ENCODE results near the gene SCCPDH.

DNA sequence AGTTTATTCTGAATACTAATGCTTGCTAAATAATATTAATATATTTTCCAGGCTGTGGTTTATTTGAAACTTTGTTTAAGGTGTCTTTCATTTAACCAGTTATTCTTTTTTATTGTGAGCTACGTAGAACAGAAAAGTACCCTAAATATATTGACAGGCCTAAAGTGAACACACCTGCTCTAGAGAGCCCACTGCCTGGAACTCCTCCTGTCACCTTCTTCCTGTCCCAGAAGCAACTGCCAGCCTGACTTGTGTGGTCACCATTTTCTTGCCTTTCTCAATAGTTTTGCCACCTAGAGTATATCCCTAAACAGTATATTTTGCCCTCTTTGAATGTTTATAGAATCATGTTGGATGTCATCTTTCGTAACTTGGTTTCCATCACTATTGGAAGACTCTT lies 48.5 kb downstream of the SCCPDH start:
- TF ChIP-seq ZBTB7A (tag by site-specific recombination; IDR thresholded peaks at IDR 0.05; ENCODE audit: low read depth) (no peak), PRDM10 (tag by site-specific recombination; IDR thresholded peaks at IDR 0.05) (no peak), ZBTB26 (tag by site-specific recombination; optimal IDR thresholded peaks at IDR 0.05) (no peak), GLIS2 (tag by site-specific recombination; IDR thresholded peaks at IDR 0.05) (no peak), ZNF239 (tag by site-specific recombination; IDR thresholded peaks at IDR 0.05) (no peak), ZNF561 (tag by site-specific recombination; IDR thresholded peaks at IDR 0.05; ENCODE audit: borderline replicate concordance) (no peak), MEIS1 (CRISPR knock-in tag; IDR thresholded peaks at IDR 0.05; ENCODE audit: borderline replicate concordance) (no peak), ZNF639 (tag by site-specific recombination; IDR thresholded peaks at IDR 0.05) (no peak), SALL2 (tag by site-specific recombination; IDR thresholded peaks at IDR 0.05; ENCODE audit: borderline replicate concordance) (no peak), ZNF302 (tag by site-specific recombination; IDR thresholded peaks at IDR 0.05; ENCODE audit: low read depth) (no peak)
- TF ChIP-seq, protein P1, sequence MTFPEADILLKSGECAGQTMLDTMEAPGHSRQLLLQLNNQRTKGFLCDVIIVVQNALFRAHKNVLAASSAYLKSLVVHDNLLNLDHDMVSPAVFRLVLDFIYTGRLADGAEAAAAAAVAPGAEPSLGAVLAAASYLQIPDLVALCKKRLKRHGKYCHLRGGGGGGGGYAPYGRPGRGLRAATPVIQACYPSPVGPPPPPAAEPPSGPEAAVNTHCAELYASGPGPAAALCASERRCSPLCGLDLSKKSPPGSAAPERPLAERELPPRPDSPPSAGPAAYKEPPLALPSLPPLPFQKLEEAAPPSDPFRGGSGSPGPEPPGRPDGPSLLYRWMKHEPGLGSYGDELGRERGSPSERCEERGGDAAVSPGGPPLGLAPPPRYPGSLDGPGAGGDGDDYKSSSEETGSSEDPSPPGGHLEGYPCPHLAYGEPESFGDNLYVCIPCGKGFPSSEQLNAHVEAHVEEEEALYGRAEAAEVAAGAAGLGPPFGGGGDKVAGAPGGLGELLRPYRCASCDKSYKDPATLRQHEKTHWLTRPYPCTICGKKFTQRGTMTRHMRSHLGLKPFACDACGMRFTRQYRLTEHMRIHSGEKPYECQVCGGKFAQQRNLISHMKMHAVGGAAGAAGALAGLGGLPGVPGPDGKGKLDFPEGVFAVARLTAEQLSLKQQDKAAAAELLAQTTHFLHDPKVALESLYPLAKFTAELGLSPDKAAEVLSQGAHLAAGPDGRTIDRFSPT (tag by site-specific recombination; IDR thresholded peaks at IDR 0.05) = no peak
- TF ChIP-seq, protein P2, sequence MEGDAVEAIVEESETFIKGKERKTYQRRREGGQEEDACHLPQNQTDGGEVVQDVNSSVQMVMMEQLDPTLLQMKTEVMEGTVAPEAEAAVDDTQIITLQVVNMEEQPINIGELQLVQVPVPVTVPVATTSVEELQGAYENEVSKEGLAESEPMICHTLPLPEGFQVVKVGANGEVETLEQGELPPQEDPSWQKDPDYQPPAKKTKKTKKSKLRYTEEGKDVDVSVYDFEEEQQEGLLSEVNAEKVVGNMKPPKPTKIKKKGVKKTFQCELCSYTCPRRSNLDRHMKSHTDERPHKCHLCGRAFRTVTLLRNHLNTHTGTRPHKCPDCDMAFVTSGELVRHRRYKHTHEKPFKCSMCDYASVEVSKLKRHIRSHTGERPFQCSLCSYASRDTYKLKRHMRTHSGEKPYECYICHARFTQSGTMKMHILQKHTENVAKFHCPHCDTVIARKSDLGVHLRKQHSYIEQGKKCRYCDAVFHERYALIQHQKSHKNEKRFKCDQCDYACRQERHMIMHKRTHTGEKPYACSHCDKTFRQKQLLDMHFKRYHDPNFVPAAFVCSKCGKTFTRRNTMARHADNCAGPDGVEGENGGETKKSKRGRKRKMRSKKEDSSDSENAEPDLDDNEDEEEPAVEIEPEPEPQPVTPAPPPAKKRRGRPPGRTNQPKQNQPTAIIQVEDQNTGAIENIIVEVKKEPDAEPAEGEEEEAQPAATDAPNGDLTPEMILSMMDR (tag by site-specific recombination; IDR thresholded peaks at IDR 0.05) = no peak

Data from HEK293 (cell line).